Gastroesophageal sphincter (tissue), 3 donors: ENCODE measurements around the gene MAK.
"Not testable (repeated sequence)": the region's sequence is repeated elsewhere in the genome, so short reads cannot be mapped to it uniquely, and the experiment has no call there.

ENCODE experiments used
- EP300 ChIP-seq: sonication (generic); formaldehyde crosslinking; IDR thresholded peaks from one replicate; pipeline ENCODE4 v1.6.1; 2017; ENCODE audit warnings: antibody characterized with exemption, mild to moderate bottlenecking
- POLR2A ChIP-seq, 2 donors: fragments of 450-650 bp; IDR thresholded peaks; one replicate each; pipeline ENCODE4 v1.6.1; 2017; ENCODE audit warnings: antibody characterized with exemption in 2 of 2, mild to moderate bottlenecking in 2 of 2, moderate library complexity in 1 of 2
- TF ChIP-seq, protein P1 (sequence below), 4 experiments: fragments of 200-600 bp in 2 of 4; fragments of 450-650 bp in 2 of 4; sonication (generic) in 1 of 4; IDR thresholded peaks; one replicate each; pipeline ENCODE4 v1.5.1; 2017 to 2019; ENCODE audit warnings: antibody characterized with exemption in 4 of 4, mild to moderate bottlenecking in 2 of 4, moderate library complexity in 2 of 4

DNA sequence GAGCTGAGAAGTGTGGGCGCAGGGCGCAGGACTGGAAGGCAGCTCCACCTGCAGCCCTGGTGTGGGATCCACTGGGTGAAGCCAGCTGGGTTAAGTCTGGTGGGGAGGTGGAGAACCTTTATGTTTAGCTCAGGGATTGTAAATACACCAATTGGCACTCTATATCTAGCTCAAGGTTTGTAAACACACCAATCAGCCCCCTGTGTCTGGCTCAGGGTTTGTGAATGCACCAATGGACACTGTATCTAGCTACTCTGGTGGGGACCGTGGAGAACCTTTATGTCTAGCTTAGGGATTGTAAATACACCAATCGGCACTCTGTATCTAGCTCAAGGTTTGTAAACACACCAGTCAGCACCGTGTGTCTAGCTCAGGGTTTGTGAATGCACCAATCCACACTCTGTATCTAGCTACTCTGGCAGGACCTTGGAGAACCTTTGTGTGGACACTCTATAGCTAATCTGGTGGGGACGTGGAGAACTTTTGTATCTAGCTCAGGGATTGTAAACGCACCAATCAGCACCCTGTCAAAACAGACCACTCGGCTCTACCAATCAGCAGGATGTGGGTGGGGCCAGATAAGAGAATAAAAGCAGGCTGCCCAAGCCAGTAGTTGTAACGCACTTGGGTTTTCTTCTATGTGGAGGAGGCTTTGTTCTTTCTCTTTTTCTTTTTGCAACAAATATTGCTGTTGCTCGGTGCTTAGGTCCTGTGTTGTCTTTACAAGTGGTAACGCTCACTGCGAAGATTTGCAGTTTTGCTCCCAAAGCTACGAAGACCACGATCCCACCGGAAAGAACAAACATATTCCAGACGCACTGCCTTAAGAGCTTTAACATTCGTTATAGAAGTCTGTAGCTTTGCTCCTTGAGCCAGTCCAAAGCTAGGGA, 117.1 kb downstream of the MAK start:
- TF ChIP-seq, protein P1, sequence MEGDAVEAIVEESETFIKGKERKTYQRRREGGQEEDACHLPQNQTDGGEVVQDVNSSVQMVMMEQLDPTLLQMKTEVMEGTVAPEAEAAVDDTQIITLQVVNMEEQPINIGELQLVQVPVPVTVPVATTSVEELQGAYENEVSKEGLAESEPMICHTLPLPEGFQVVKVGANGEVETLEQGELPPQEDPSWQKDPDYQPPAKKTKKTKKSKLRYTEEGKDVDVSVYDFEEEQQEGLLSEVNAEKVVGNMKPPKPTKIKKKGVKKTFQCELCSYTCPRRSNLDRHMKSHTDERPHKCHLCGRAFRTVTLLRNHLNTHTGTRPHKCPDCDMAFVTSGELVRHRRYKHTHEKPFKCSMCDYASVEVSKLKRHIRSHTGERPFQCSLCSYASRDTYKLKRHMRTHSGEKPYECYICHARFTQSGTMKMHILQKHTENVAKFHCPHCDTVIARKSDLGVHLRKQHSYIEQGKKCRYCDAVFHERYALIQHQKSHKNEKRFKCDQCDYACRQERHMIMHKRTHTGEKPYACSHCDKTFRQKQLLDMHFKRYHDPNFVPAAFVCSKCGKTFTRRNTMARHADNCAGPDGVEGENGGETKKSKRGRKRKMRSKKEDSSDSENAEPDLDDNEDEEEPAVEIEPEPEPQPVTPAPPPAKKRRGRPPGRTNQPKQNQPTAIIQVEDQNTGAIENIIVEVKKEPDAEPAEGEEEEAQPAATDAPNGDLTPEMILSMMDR (IDR thresholded peaks at IDR 0.05) = not testable (repeated sequence)
- not testable (repeated sequence) for TF ChIP-seq POLR2A (IDR thresholded peaks at IDR 0.05); EP300
